Common myeloid progenitor, CD34-positive (primary cell): ENCODE measurements around the gene GPATCH8.

Source experiments
- CTCF ChIA-PET: fragments of 350-600 bp; sonication (Branson Sonifier 250); formaldehyde crosslinking; loops from one replicate; lab custom pipeline; 2021; ENCODE audit warnings: antibody characterized with exemption; lab: Charles Lee
- POLR2A ChIA-PET: fragments of 350-600 bp; sonication (Branson Sonifier 250); formaldehyde crosslinking; loops from one replicate; lab custom pipeline; 2021; ENCODE audit warnings: antibody characterized with exemption; lab: Charles Lee
- DNase-seq, 3 donors: peaks; one replicate each; pipeline versions ENCODE4 v3.0.0 to v3.0.0-alpha.2; 2013
- H3K27ac ChIP-seq, 2 experiments: 1 replicate in 1 of 2; 2 replicates in 1 of 2; pipeline ENCODE4 v1.7.0; 2013; ENCODE audit warnings: inconsistent platforms in 2 of 2, low read length in 2 of 2, mild to moderate bottlenecking in 2 of 2, low read depth in 1 of 2, moderate library complexity in 1 of 2; ENCODE audit not compliant: severe bottlenecking in 2 of 2, insufficient read depth in 1 of 2, poor library complexity in 1 of 2
- H3K27me3 ChIP-seq, 5 experiments: replicated peaks in 2 of 5; 1 replicate in 3 of 5; 2 replicates in 2 of 5; pipeline versions ENCODE4 v1.6.1 to v1.7.0; 2013; ENCODE audit warnings: low read length in 4 of 5, mild to moderate bottlenecking in 2 of 5, moderate library complexity in 2 of 5, inconsistent platforms in 1 of 5; ENCODE audit not compliant: insufficient read depth in 5 of 5, control insufficient read depth in 4 of 5
- H3K36me3 ChIP-seq, 4 experiments: 1 replicate in 2 of 4; 2 replicates in 2 of 4; pipeline versions ENCODE4 v1.6.1 to v1.7.0; 2013; ENCODE audit warnings: low read length in 3 of 4, control low read depth in 1 of 4, mild to moderate bottlenecking in 1 of 4; ENCODE audit not compliant: control insufficient read depth in 4 of 4, insufficient read depth in 4 of 4
- H3K4me1 ChIP-seq, 4 experiments: 1 replicate in 3 of 4; 2 replicates in 1 of 4; pipeline versions ENCODE4 v1.6.1 to v1.7.1; 2013; ENCODE audit warnings: low read length in 3 of 4, mild to moderate bottlenecking in 3 of 4, control low read depth in 1 of 4, inconsistent platforms in 1 of 4, moderate library complexity in 1 of 4; ENCODE audit not compliant: control insufficient read depth in 4 of 4, insufficient read depth in 4 of 4; ENCODE audit errors: control extremely low read depth in 1 of 4
- H3K4me3 ChIP-seq, 7 experiments: 1 replicate in 4 of 7; 2 replicates in 3 of 7; pipeline versions ENCODE4 v1.5.1 to v1.7.0; 2013; ENCODE audit warnings: mild to moderate bottlenecking in 7 of 7, low read length in 6 of 7, moderate library complexity in 6 of 7, inconsistent platforms in 2 of 7, low read depth in 2 of 7, control low read depth in 1 of 7; ENCODE audit not compliant: insufficient read depth in 4 of 7, control insufficient read depth in 1 of 7; ENCODE audit errors: extremely low read depth in 1 of 7
- H3K9me3 ChIP-seq, 5 experiments: 1 replicate in 4 of 5; 2 replicates in 1 of 5; pipeline versions ENCODE4 v1.6.1 to v1.7.1; 2013; ENCODE audit warnings: low read length in 4 of 5, mild to moderate bottlenecking in 2 of 5, inconsistent platforms in 1 of 5, low read depth in 1 of 5, moderate library complexity in 1 of 5; ENCODE audit not compliant: control insufficient read depth in 4 of 5, insufficient read depth in 2 of 5; ENCODE audit errors: control extremely low read depth in 1 of 5
- WGBS: methylation state at CpG from one replicate; pipeline ENCODE4 v1.1.5; 2013; ENCODE audit not compliant: insufficient coverage; 5-methylcytosine and 5-hydroxymethylcytosine counted together

Gene GPATCH8

GRCh38 chr17:44359458-44360143 is 143.6 kb downstream of the GPATCH8 start:
- no peak overlapping the region for H3K27ac ChIP-seq
- 96% methylated on average over 4 of the region's 14 CpGs for WGBS
- H3K4me3 ChIP-seq: no peak overlapping the region

GRCh38 chr17:44359006-44359405 is 144.2 kb downstream of the GPATCH8 start:
- Histone ChIP-seq H3K27ac (no peak overlapping the region), H3K27me3 (no peaks in the 10 kb centered on the region), H3K4me1 (peaks cover 0 to 37% (median 23%) of the 10 kb centered on the region in 4 experiments), H3K9me3 (no peaks in the 10 kb centered on the region), H3K36me3 (peaks cover 0 to 7% (median 3%) of the 10 kb centered on the region in 4 experiments), H3K4me3 (no peak overlapping the region)
- no peak for DNase-seq
- ChIA-PET CTCF (interaction anchor here (1.2 to 3.0 kb wide), 10 partner anchors 11 to 380 kb away, joined by 3 to 15 read pairs (median 4); partner anchors contain the start of gene GRN), POLR2A (interaction anchor here (1.3 kb wide), 1 partner anchor 10 kb away, joined by 3 read pairs; no protein-coding TSS in a partner anchor)
- WGBS: 62% methylated on average over 4 of the region's 6 CpGs

More at GRCh38 chr17:44359458-44360143, 143.6 kb downstream of the GPATCH8 start:
- H3K9me3 ChIP-seq: no peaks in the 10 kb centered on the region
- DNase-seq: no peak
- peaks cover 0 to 36% (median 21%) of the 10 kb centered on the region in 4 experiments for H3K4me1 ChIP-seq
- no peaks in the 10 kb centered on the region for H3K27me3 ChIP-seq
- H3K36me3 ChIP-seq: peaks cover 0 to 7% (median 3%) of the 10 kb centered on the region in 4 experiments
- POLR2A ChIA-PET: interaction anchor here (0.6 to 1.3 kb wide), 2 partner anchors 9 to 28 kb away, joined by 3 to 5 read pairs; no protein-coding TSS in a partner anchor
- CTCF ChIA-PET: interaction anchor here (1.0 to 5.0 kb wide), 11 partner anchors 8 to 380 kb away, joined by 3 to 21 read pairs (median 5); partner anchors contain the start of gene GRN

- Histone ChIP-seq H3K9me3 (no peaks in the 10 kb centered on the region), H3K27ac (no peak overlapping the region), H3K4me3 (no peak overlapping the region), H3K4me1 (peaks cover 0 to 39% (median 22%) of the 10 kb centered on the region in 4 experiments), H3K27me3 (peaks cover 0 to 4% (median 0%) of the 10 kb centered on the region in 5 experiments), H3K36me3 (peaks cover 0 to 7% (median 3%) of the 10 kb centered on the region in 4 experiments)
- 95% methylated on average over 9 of the region's 9 CpGs for WGBS
- DNase-seq: no peak
- CTCF ChIA-PET: interaction anchor here (0.7 to 3.0 kb wide), 12 partner anchors 9 to 165 kb away, joined by 3 to 15 read pairs (median 4); partner anchors contain the start of gene GRN
- POLR2A ChIA-PET: no interaction called here
Observed at GRCh38 chr17:44358066-44358465, 145.1 kb downstream of the GPATCH8 start.

GRCh38 chr17:44356241-44356640 is 147.0 kb downstream of the GPATCH8 start:
- 93% methylated on average over 11 of the region's 11 CpGs for WGBS
- CTCF ChIA-PET: interaction anchor here (1.0 to 10.1 kb wide), 5 partner anchors 11 to 150 kb away, joined by 3 to 84 read pairs (median 4); partner anchors contain the start of gene GRN

GRCh38 chr17:44355642-44356099 is 147.5 kb downstream of the GPATCH8 start:
- Histone ChIP-seq H3K27ac (no peak overlapping the region), H3K9me3 (no peaks in the 10 kb centered on the region), H3K27me3 (peaks cover 0 to 4% (median 0%) of the 10 kb centered on the region in 5 experiments), H3K4me3 (no peak overlapping the region), H3K4me1 (peaks cover 0 to 19% (median 8%) of the 10 kb centered on the region in 4 experiments), H3K36me3 (peaks cover 0 to 25% (median 18%) of the 10 kb centered on the region in 4 experiments)
- CTCF ChIA-PET: interaction anchor here (1.0 to 10.1 kb wide), 7 partner anchors 10 to 152 kb away, joined by 3 to 84 read pairs (median 5); partner anchors contain the start of gene GRN
- no peak for DNase-seq
- 84% methylated on average over 12 of the region's 17 CpGs for WGBS
- POLR2A ChIA-PET: interaction anchor here (0.6 kb wide), 1 partner anchor 355 kb away, joined by 5 read pairs; no protein-coding TSS in a partner anchor

More at GRCh38 chr17:44356241-44356640, 147.0 kb downstream of the GPATCH8 start:
- Histone ChIP-seq H3K4me1 (peaks cover 0 to 24% (median 10%) of the 10 kb centered on the region in 4 experiments), H3K9me3 (no peaks in the 10 kb centered on the region), H3K27me3 (peaks cover 0 to 4% (median 0%) of the 10 kb centered on the region in 5 experiments), H3K4me3 (no peak overlapping the region), H3K27ac (no peak overlapping the region), H3K36me3 (peaks cover 0 to 20% (median 14%) of the 10 kb centered on the region in 4 experiments)
- DNase-seq: no peak
- POLR2A ChIA-PET: no interaction called here

- Histone ChIP-seq H3K27me3 (peaks cover 0 to 4% (median 0%) of the 10 kb centered on the region in 5 experiments), H3K27ac (no peak overlapping the region), H3K9me3 (no peaks in the 10 kb centered on the region), H3K36me3 (peaks cover 0 to 29% (median 21%) of the 10 kb centered on the region in 4 experiments), H3K4me3 (peak overlapping the region in 3 of 7 experiments; percentile 13 to 63 (median 53)), H3K4me1 (peaks cover 0 to 19% (median 7%) of the 10 kb centered on the region in 4 experiments)
- DNase-seq: peak; percentile 31 to 70 (median 64)
- WGBS: 55% methylated on average over 57 of the region's 77 CpGs
- ChIA-PET POLR2A (interaction anchor here (0.5 to 0.6 kb wide), 2 partner anchors 315 to 354 kb away, joined by 4 to 5 read pairs; no protein-coding TSS in a partner anchor), CTCF (interaction anchor here (0.6 to 10.1 kb wide), 13 partner anchors 9 to 167 kb away, joined by 3 to 84 read pairs (median 4); partner anchors contain the start of genes GRN and ITGA2B)
Observed at GRCh38 chr17:44354582-44355561, 148.3 kb downstream of the GPATCH8 start.
